Peyer's patch (tissue), 4 donors: ENCODE data around the gene RMRP.

Experiments used
- POLR2A ChIP-seq, 2 donors: fragments of 450-650 bp; IDR thresholded peaks; one replicate each; pipeline ENCODE4 v1.5.1; 2017; ENCODE audit warnings: antibody characterized with exemption in 2 of 2, mild to moderate bottlenecking in 2 of 2, moderate library complexity in 2 of 2
- TF ChIP-seq, protein P1 (sequence below), 6 experiments: fragments of 450-650 bp in 4 of 6; fragments of 200-600 bp in 2 of 6; sonication (generic) in 1 of 6; IDR thresholded peaks; one replicate each; pipeline ENCODE4 v1.5.1; 2017 to 2019; ENCODE audit warnings: antibody characterized with exemption in 6 of 6, mild to moderate bottlenecking in 3 of 6, moderate library complexity in 1 of 6

DNA sequence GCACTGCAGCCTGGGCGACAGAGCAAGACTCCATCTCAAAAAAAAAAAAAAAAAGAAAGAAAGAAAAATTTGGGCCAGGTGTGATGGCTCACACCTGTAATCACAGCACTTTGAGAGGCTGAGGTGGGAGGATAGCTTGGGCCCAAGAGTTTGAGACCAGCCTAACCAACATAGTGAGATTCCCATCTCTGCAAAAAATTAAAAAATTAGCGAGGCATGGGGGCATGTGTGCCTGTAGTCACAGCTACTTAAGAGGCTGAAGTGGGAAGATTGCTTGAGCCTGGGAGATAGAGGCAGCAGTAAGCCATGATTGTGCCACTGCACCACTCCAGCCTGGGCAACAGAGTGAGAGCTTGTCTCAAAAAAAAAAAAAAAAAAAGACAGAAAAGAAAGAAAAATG lies 4.2 kb downstream of the RMRP start:
- TF ChIP-seq, protein P1, sequence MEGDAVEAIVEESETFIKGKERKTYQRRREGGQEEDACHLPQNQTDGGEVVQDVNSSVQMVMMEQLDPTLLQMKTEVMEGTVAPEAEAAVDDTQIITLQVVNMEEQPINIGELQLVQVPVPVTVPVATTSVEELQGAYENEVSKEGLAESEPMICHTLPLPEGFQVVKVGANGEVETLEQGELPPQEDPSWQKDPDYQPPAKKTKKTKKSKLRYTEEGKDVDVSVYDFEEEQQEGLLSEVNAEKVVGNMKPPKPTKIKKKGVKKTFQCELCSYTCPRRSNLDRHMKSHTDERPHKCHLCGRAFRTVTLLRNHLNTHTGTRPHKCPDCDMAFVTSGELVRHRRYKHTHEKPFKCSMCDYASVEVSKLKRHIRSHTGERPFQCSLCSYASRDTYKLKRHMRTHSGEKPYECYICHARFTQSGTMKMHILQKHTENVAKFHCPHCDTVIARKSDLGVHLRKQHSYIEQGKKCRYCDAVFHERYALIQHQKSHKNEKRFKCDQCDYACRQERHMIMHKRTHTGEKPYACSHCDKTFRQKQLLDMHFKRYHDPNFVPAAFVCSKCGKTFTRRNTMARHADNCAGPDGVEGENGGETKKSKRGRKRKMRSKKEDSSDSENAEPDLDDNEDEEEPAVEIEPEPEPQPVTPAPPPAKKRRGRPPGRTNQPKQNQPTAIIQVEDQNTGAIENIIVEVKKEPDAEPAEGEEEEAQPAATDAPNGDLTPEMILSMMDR (IDR thresholded peaks at IDR 0.05), result no peak
- TF ChIP-seq POLR2A (IDR thresholded peaks at IDR 0.05), result no peak
